HG02870 (cell line): Measurements from ENCODE around the gene TIPRL.
"Not testable (repeated sequence)": the region's sequence is repeated elsewhere in the genome, so short reads cannot be mapped to it uniquely, and the experiment has no call there.

Experiments used
- ATAC-seq: cut with Tn5 transposase; IDR thresholded peaks from one replicate; pipeline ENCODE4 v1.9.1; 2021; ENCODE audit warnings: mild to moderate bottlenecking, moderate library complexity; ENCODE audit not compliant: unreplicated experiment

Gene TIPRL

DNA sequence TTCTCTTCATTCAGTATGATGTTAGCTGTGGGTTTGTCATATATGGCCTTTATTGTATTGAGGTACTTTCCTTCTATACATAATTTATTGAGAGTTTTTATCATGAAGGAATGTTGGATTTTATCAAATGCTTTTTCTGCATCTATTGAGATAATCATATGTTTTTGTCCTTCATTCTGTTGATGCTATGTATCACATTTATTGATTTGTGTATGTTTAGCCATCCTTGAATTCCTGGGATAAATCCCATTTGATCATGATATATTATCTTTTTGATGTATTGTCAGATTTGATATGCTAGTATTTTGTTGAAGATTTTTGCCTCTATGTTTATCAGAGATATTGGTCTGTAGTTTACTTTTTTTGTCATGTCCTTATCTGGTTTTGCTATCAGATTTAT lies 21.1 kb upstream of the TIPRL start:
- no peak for ATAC-seq

DNA sequence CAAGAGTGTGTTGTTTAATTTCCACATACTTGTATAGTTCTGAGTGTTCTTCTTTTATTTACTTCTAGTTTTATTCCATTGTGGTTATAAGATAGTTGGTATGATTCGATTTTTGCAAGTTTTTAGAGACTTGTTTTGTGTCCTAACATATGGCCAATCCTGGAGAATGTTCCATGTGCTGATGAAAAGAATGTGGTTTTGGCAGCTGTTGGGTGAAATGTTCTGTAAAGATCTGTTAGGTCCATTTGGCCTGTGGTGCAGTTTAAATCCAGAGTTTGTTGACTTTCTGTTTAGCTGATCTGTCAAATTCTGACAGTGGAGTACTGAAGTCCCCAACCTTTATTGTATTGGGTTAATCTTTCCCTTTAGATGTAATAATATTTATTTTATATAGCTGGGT lies 19.5 kb upstream of the TIPRL start:
- ATAC-seq: no peak

DNA sequence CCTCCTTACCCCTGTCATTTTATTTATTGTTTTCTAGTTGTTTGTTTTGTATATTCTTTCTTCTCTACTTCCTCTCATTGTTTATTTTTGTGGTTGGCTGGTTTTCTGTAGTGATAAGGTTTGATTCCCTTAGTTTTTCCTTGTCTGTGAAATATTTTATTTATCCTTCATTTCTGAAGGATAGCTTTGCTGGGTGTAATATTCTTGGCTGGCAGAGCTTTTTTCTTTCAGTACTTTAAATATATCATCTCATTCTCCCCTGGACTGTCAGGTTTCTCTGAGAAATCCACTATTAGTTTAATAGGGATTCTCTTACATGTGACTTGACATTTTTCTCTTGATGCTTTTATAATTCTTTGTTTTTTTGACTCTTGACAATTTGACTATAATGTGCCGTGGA lies 18.8 kb upstream of the TIPRL start:
- no peak for ATAC-seq

DNA sequence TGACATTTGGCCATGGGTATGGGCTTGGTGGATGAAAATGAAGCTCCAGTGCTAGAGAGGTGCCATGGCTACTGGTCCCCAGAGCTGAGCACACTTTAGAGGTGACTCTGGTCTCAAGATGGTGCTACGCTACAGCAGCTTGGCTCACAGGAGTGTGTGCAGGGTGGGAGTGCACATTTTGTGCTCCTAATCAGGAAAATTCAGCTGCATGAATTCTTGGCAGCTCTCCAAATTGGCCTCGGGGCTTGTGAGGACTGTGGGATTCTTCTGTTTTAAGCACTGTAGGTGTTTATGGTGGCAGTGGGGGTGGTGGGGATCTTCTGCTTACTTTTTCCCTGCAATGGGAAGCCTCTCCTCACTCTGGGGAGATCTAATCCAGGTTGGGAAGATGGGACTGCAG lies 17.3 kb upstream of the TIPRL start:
- ATAC-seq: no peak

DNA sequence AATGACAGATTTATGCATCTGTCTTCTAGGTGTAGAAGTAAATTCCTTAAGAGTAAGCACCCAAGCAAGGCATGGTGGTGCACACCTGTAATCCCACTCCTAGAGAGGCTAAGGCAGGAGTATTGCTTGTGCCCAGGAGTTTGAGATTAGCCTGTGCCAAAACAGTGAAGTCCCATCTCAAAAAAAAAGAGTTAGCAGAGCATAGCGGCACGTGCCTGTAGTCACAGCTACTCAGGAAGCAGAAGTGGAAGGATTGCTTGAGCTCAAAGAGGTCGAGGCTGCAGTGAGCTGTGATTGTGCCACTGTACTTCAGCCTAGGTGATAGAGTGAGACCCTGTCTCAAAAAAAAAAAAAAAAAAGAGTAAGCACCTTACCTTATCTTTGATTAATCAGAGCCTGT lies 15.1 kb upstream of the TIPRL start:
- no peak for ATAC-seq

DNA sequence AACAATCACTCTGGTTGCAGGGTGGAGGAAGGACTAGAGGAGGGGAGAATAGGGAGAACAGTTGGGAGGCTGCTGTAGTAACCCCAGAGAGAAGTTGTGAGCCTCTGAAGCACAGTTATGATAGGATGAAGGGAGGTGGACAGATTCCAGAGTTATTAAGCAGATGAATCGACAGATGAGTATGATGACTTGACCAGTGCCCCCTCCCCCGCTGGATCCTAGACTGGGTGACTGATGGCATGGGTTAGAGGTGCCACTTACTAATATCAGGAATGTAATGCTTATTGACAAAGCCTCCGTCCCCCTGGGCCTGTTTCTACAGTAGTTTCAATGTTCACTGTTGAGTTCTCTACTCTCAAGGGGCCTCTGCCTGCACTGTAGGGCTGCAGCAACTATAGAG lies 14.0 kb upstream of the TIPRL start:
- ATAC-seq: no peak

DNA sequence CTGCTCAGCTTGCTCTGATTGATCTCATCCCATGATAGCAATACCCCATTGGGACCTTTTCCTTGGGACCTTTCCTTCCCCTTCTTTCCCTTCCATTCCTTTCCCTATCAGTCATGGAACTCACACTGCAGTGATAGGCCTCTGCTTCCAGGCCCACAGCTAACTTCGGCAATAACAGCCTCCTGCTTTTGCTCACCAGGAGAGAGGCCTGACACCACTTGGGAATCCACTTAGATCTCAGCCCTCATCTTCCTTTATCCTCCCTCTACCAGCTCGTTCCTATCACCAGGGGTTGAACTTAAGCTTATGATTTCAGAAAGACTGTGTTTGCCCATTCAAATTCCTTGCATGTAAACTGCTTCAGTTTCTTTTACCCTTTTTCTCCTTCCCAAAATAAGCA lies 11.0 kb upstream of the TIPRL start:
- ATAC-seq: no peak

DNA sequence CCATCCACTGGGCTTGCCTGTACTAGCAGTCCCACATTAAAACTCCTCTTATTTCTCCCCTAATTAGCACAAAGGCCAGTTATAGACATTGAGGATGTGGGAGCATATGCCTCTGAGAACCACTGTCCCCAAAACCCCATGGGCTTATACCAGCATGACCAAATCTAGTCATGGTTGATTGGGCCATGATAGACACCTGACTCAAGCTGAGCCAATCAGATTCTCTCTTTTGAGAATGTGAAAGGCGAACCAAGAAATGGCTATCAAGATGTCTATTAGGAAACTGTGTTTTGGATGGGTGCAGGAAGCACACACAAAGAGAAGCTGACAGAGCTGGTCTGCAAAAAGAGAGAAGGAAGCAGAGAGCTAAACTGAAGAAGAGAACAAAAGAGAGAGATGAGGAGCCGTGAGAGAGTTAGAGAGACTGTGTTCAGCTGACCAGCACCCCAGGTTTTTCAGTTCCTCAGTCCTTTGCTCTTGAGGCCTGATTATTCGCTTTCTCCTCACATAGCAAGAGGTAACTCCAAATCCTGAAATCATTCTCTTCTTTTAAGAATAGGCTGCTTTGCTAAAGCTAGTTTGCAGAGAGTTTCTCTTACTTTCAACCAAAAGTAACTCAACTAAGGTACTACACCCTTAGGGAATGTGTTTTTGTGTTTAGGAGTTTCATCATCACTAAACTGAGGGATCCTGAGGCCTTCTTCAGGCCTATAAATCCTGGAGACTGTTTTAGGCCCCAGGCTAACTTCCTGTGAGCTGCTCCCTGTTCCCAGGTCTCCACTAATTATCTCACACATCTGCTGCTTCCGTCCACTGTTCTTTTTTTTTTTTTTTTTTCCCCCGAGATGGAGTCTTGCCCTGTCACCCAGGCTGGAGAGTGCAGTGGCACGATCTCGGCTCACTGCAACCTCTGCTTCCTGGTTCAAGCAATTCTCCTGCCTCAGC lies 7.9 kb upstream of the TIPRL start:
- ATAC-seq: no peak

DNA sequence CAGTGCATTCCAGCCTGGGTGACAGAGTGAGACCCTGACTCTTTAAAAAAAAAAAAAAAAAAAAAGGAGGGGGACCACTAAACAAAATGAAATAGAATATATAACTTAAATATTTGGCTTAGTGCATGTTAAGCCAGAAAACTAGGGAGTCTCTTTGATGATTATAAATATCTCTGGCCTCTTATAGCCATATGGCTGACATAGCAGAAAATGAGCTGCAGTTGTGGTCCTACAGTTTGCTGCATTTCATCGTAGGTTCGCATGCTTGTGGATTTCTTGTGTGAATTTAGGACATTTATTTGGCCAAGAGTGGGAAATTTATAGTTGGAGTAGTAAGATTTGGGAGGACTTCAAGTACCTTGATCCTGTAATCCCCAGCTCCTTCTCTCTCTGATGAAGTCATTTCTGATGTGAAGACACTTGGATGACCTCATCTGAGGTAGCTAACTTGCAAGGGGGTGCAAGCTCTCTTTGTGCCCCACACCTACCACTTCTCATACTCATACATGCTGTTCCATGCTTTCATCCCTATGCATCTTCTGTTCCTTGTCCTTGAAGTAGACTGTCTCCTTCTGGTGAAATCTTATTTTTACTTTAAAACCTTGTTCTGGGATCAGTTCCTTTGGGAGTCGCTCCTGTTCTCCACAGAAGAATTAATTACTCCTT lies 6.4 kb upstream of the TIPRL start:
- no peak for ATAC-seq

DNA sequence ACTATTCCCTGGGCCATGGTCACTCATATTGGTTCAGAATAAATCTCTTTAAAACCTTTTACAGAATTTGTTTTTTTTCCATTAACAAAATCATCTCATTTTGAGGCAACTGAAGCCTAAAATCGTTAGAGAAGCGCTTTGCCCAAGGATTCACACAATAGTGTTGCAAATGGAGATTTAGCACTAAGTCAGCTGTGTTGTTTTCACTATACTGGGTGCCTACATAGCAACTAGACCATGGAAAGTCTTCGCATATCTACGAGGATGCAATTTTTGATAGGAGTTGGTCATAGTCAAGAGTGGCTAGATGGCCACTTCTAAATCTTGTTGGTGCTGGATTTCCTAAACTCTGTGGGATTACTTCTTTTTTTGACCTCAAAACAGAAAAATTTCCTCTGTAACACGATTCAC lies 530 bp upstream of the TIPRL start:
- no peak for ATAC-seq

DNA sequence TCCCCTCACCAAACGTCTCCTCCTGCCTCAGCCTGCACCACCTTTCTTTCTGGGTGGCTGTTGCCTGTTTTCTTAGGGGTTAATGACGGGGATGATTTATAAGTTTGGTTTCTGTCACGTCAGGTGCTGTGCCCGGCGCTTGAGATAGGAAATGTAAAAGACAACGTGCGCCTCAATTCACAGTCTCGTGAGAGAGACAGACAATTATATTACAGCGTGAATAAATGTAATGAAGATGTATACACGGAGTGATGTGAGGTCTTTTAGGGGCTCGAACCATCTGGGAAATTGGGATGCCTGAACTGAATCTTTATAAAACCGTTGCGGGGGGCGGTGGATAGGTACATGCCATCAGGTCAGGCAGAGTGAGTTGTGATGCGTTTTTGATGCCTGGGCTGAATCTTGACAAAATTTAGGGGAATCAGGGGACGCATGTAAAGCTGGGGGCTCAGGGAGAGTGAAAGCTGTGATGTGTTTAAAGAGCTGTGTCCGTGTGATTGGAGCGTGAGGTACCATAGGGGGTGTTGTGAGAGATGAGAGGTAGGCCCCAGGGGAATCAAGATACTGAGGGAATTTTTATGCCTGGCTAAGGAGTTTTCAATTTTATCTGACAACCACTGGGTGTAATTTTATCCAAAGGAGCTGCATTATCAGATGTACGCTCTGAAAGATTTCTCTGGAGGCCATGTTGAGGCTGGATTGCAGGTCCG lies 831 bp downstream of the TIPRL start:
- no peak for ATAC-seq

DNA sequence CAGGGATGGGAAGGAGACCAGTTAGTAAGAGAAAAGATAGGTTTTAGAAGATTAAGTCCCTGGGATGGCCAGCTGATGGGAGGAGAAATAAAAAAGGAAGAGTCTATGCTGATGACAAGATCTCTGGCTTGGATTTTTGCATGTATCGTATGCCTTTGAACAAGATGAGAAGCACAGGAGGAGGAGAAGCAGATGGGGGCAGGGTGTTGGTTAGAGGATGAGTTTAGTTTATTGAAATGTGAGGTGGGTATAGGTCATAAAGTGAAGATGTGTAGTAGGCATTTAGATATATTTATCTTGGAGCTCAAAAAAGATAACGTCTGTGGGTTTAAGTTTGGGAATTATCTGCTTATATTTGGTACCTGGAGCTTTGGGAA lies 1.4 kb downstream of the TIPRL start:
- no peak for ATAC-seq

DNA sequence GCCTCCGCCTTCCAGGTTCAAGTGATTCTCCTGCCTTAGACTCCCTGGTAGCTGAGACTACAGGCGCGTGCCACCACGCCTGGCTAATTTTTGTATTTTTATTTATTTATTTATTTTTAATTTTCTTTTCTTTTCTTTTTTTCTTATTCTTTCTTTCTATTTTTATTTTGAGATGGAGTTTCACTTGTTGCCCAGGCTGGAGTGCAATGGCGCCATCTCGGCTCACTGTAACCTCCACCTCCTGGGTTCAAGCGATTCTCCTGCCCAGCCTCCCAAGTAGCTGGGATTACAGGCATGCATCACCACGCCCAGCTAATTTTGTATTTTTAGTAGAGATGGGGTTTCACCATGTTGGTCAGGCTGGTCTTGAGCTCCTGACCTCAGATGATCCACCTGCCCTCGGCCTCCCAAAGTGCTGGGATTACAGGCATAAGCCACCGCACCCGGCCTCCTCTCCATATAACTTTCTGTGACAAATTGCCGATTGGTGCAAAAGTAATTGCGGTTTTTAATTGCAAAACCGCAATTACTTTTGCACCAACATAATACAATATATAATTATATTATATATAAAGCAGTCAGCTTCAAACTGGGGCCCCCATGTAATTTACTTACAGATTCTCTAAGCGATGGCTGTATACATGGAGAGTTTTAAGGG lies 2.4 kb downstream of the TIPRL start:
- not testable (repeated sequence) for ATAC-seq

DNA sequence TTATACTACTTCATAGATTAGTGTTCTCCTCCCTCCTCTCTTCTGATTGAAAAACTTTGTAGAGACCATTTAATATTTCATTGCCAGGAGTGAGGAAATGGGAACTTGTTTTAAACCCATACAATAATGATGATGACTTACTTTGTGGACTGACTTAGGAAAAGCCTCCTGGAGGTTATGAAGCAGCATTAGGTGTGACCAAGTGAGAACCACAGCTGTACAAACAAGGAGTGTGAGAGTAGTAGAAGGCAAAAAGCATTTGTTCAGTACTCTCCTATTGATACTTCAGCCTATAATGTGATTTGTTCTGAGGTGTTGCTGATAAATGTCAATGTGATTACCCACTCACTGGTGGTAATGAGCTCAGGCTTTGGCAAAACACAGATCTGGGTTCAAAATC lies 8.4 kb downstream of the TIPRL start:
- no peak for ATAC-seq

DNA sequence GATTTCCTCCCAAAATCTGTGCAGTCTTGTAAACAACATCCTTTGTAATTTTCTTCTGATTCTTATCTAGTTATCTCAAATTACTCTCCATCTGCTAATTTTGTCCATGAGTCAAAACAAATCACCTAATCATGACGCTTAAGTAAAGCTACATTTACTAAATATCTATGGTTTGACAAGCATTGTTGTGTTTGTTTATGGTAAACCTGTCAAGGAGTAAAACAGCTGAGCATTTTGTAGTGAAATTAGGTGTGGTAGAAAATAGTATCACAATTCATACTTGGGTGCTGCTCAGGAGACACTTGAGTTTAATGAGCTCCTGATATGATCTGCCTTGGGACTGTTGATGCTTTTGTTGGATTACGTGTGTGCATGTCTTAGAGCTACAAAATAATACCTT lies 11.6 kb downstream of the TIPRL start:
- no peak for ATAC-seq

DNA sequence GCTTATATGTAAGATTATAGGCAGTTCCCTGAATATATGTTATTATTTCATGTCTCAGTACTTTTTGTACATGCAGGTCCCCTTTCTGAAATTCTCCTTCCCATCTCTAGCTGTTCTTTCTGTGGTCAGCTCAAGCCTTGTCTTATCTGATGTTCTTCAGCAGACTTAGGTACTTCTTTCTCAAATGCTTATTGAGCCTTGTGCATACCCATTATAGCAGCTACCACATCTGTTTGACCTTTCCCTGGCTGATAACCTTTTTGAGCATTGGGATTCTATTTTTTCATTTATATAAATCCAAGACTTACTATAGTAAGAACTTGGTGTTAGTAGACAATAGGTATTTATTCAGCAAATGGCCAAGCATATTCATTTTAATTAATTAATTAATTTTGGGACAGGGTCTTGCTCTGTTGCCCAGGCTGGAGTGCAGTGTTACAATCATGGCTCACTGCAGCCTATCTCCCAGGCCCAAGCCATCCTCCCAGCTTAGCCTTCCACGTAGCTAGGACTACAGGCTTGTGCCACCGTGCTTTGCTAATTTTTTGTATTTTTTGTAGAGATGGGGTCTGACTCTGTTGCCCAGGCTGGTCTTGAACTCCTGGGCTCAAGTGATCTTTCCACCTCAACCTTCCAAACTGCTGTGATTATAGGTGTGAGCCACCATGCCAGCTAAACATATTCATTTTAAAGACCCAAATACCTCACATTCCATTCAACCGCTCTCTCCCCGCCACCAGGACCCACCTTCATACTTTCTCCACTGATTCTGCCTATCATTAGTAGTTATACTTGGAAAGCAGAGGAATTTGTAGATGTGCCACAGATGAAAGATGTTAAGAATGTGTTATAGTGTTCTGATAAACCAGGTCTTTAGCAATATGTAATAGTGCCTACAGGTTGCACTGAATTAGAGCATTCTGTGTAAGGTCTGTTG lies 16.7 kb downstream of the TIPRL start:
- no peak for ATAC-seq

DNA sequence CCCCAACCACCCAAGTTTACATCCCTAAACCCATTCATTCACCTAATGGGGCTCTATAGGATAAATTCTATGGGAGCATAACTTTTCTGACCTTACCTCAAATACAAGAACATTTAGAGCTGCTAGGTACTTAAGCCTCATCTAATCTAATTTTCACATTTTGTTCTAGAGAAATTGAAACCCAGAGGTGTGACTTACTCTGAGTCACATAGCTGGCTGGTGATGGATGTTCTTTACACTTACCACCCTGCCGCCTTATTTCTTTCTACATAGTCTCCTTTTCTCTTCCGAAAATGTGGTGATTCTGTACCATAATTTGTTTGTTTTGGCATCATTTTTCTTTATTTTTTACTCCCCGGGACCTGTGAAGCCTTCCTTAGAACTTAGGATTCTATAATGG lies 20.3 kb downstream of the TIPRL start:
- no peak for ATAC-seq

DNA sequence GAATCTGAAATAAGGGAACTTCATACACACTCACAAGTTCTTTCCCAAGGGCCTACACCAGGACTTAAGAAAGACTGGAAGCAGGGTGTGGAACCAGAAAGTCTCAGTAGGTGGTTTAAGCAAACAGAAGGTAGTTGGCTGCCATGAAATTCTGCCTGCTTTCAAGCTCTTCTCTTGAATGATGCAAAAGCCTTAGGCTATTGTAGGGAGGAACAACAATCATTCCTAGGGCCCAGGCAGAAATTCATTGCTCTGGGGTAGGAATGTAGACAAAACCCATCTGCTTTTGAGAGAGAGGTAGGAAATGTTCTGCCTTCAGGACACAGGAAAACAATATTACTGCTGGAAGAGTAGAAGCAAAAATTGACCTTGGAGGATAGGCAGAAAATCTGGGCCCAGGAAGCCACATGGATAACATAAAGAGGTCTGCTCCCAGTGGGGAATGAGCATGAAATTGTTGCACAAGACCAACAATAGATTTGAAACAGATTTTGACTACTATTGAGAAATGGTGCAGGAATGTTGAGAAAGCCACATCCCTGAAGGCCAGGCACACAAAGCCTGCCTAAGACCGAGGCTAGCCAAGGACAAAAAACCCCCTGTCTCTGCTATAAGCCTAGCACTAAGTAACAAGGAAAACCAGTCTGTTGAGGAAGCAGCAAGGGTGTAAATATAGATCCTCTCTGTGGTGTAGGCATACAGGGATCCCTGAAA lies 24.3 kb downstream of the TIPRL start:
- ATAC-seq: no peak

DNA sequence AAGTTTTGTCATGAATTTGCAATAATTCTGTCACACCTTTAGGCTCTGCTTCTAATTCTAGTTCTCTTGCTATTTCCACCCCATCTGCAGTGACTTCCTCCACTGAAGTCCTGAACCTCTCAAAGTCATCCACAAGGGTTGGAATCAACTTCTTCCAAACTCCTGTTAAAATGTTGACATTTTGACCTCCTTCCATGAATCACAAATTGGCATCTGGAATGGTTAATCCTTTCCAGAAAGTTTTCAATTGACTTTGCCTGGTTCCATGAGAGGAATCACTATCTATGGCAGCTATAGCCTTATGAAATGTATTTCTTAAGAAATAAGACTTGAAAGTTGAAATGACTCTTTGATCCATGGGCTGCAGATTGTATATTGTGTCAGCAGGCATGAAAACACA lies 27.3 kb downstream of the TIPRL start:
- ATAC-seq: no peak

DNA sequence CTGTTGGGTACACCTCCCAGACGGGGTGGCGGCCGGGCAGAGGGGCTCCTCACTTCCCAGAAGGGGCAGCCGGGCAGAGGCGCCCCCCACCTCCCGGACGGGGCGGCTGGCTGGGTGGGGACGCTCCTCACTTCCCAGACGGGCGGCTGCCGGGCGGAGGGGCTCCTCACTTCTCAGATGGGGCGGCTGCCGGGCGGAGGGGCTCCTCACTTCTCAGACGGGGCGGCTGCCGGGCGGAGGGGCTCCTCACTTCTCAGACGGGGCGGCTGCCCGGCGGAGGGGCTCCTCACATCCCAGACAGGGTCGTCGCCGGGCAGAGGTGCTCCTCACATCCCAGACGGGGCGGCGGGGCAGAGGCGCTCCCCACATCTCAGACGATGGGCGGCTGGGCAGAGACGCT lies 28.9 kb downstream of the TIPRL start:
- not testable (repeated sequence) for ATAC-seq
